ENCODE data around the gene CFAP251.
"Not testable (repeated sequence)": the region's sequence is repeated elsewhere in the genome, so short reads cannot be mapped to it uniquely, and the experiment has no call there.

CFAP251 gene

DNA sequence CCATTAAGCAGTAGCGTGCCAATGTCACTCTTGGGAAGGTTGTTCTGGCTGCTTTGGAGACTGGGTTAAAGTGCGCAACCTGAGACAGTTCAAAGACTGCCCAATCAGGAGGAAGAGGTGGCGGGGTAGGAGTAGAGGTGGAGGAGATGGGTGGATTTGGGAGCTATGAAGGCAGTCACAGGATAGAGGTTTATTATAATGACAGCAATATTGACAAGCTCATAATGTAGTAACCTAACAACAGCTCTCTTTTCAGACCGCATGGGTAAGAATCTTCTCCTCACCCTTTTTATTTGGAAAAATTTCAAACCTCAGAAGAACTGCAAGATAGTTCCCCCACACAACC, 35.1 kb upstream of the CFAP251 start:
- DNase-seq (ENCODE audit: low read depth), result no peak
- in situ Hi-C loops (cut with HindIII; ENCODE audit: low sequenced_read_pairs), result no loop called here
- TF ChIP-seq CTCF (IDR thresholded peaks at IDR 0.05; ENCODE audit: low read depth, low read length, missing control alignments), result no peak
- no peak overlapping the region for H3K4me3 ChIP-seq (ENCODE audit: low read depth, low read length)

DNA sequence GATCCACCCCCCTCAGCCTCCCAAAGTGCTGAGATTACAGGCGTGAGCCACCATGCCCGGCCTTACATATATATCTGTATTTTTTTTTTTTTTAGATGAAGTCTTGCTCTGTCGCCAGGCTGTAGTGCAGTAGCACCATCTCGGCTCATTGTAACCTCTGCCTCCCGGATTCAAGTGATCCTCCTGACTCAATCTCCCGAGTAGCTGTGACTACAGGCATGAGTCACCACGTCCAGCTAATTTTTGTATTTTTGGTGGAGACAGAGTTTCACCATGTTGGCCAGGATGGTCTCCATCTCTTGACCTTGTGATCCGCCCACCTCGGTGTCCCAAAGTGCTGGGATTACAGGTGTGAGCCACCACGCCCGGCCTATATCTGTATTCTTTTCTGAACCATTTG, 33.3 kb upstream of the CFAP251 start:
- DNase-seq (ENCODE audit: low read depth); H3K4me3 ChIP-seq (ENCODE audit: low read depth, low read length); in situ Hi-C loops (cut with HindIII; ENCODE audit: low sequenced_read_pairs): not testable (repeated sequence)

GRCh38 chr12:121888083-121888477, 30.3 kb upstream of the CFAP251 start:
- in situ Hi-C loops (cut with HindIII; ENCODE audit: low sequenced_read_pairs), result no loop called here
- TF ChIP-seq CTCF (IDR thresholded peaks at IDR 0.05; ENCODE audit: low read depth, low read length, missing control alignments), result no peak
- peak overlapping the region; percentile 78 for H3K4me3 ChIP-seq (ENCODE audit: low read depth, low read length)
- no peak for DNase-seq (ENCODE audit: low read depth)

- peak; percentile 84 for TF ChIP-seq CTCF (IDR thresholded peaks at IDR 0.05; ENCODE audit: low read depth, low read length, missing control alignments)
- peak; percentile 90 for DNase-seq (ENCODE audit: low read depth)
- peak within 1 kb of the TSS; percentile 78 for H3K4me3 ChIP-seq (ENCODE audit: low read depth, low read length)
- in situ Hi-C loops (cut with HindIII; ENCODE audit: low sequenced_read_pairs), result no loop called here
These were observed 29.7 kb upstream of the CFAP251 start, which contains the start of gene PSMD9 for GRCh38 chr12:121888478-121889273. PSMD9 (plus strand) TSS chr12:121888790; CDS start chr12:121888857, 67 bp downstream.

GRCh38 chr12:121889274-121889624, 29.1 kb upstream of the CFAP251 start:
- no peak for TF ChIP-seq CTCF (IDR thresholded peaks at IDR 0.05; ENCODE audit: low read depth, low read length, missing control alignments)
- H3K4me3 ChIP-seq (ENCODE audit: low read depth, low read length), result peak overlapping the region; percentile 78
- no peak for DNase-seq (ENCODE audit: low read depth)
- in situ Hi-C loops (cut with HindIII; ENCODE audit: low sequenced_read_pairs), result no loop called here

GRCh38 chr12:121889661-121890060, 28.7 kb upstream of the CFAP251 start:
- DNase-seq (ENCODE audit: low read depth); in situ Hi-C loops (cut with HindIII; ENCODE audit: low sequenced_read_pairs): not testable (repeated sequence)
- peak overlapping the region; percentile 78 for H3K4me3 ChIP-seq (ENCODE audit: low read depth, low read length)

- no peak for TF ChIP-seq CTCF (IDR thresholded peaks at IDR 0.05; ENCODE audit: low read depth, low read length, missing control alignments)
- in situ Hi-C loops (cut with HindIII; ENCODE audit: low sequenced_read_pairs), result no loop called here
- no peak for DNase-seq (ENCODE audit: low read depth)
- H3K4me3 ChIP-seq (ENCODE audit: low read depth, low read length), result no peak overlapping the region
These were observed 25.5 kb upstream of the CFAP251 start for GRCh38 chr12:121892673-121893561.
